GM18519 (cell line): ENCODE results near the gene DQX1.
"Not testable (repeated sequence)": the region's sequence is repeated elsewhere in the genome, so short reads cannot be mapped to it uniquely, and the experiment has no call there.

ENCODE experiments used
- ATAC-seq: cut with Tn5 transposase; IDR thresholded peaks from one replicate; pipeline ENCODE4 v1.9.1; 2021; ENCODE audit warnings: mild to moderate bottlenecking, moderate library complexity; ENCODE audit not compliant: unreplicated experiment, low FRiP score

DQX1 gene

GRCh38 chr2:74498500-74499266 lies 27.3 kb downstream of the DQX1 start:
- no peak for ATAC-seq

DNA sequence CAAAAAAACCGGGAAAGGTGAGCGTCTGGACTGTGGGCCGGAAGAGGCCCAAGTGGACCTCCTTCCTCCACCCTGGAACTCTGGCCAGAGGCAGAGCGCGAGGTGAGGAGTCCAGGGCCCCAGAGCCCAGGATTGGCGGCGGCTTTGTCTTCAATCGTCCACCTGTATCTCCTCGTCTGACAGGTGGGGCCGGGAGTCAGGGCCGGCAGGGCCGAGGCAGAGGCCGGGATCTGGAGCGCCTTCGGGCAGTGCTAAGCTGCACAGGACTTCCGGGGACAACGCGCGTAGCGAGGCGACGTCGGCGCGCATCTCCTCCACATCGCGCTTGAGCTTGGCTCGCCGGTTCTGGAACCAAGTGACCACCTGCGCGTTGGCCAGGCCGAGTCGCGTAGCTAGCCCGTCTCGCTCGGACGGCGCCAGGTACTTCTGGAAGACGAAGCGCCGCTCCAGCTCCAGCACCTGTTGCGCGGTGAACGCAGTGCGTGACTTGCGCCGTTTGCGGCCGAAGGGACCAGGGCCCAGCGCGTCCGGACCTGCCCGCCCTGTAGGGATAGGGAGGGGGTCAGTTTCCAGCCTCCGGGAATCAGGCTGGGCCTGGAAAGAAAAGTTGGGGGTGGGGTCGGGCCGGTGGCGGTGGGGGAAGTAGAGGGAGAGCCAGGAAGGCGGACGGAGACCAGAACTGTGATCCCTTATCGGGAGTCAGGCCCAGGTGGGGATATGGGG lies 28.1 kb downstream of the DQX1 start:
- no peak for ATAC-seq

GRCh38 chr2:74496997-74497776 lies 28.8 kb downstream of the DQX1 start:
- no peak for ATAC-seq

DNA sequence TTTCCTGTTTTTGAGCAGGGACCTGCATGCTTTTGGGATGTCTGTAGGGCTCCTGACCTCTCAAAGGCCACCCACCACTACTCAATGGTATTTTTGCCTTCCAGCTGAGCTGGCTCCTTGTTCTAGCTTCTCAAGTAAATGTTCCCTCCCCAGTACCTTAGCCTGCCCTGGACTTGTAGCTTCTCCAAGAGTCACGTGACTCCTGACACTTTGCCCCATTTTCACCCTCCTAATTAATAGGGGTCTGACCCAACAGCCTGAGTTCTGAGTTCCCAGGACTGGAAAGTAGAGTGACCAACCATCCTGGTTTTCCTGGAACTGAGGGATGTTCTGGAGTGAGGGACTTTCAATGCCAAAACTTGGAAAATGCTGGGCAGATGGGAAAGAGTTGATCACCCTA lies 30.6 kb downstream of the DQX1 start:
- no peak for ATAC-seq

DNA sequence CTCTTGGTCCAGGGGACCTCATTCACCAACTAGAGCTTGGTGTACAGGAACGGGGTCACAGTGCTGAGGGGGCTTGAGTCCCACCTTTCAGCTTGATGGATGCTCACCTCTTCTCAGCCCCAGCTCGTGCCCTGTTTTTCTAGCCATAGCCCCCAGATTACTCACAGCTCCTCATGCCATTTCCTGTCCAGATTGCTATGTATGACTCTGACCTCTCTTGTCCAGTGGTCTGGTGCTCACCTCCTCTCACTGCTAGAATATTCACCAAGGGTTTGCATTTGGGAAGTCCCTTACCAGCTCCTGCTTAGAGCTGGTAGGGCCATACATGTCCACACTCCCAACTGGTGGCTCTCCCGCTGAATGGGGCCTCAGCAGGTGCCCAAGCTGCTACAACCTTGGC lies 32.5 kb downstream of the DQX1 start:
- ATAC-seq: no peak

DNA sequence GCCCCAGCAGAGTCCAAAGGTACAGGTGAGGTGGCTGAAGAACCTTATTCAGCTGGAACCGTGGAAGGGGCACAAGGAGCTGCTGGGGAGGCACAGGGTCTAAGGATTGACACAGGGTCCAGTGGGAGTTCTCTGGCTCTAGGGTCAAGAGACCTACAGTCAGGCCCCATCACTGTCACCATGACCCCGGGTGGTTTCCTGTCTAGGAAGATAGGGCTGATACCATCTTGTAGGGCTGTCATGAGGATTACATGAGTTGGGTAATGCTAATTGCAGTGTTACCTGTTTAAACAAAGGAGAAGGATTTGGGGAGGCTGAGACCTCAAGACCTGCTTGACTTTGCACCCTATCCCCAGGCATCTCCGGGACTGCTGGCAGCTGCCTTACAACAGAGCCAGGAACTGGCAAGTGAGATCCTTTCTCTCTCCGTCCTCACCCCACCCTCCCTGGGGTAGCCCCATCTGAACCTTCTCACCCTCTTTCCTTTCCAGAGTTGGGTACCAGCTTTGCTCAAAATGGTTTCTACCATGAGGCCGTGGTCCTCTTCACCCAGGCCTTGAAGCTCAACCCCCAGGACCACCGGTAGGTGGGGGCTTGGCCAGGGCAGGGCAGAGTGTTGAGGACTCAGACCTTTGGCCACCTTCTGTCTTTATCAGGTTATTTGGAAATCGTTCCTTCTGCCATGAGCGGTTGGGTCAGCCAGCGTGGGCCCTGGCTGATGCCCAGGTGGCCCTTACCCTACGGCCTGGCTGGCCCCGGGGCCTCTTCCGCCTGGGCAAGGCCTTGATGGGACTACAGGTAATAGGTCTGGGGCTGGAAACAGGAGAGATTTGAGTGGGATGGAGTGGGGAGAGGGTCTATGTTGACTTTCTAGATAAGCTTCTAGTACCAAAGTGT lies 34.1 kb downstream of the DQX1 start:
- no peak for ATAC-seq

- no peak for ATAC-seq
These were observed 36.1 kb downstream of the DQX1 start for GRCh38 chr2:74489906-74490305.

DNA sequence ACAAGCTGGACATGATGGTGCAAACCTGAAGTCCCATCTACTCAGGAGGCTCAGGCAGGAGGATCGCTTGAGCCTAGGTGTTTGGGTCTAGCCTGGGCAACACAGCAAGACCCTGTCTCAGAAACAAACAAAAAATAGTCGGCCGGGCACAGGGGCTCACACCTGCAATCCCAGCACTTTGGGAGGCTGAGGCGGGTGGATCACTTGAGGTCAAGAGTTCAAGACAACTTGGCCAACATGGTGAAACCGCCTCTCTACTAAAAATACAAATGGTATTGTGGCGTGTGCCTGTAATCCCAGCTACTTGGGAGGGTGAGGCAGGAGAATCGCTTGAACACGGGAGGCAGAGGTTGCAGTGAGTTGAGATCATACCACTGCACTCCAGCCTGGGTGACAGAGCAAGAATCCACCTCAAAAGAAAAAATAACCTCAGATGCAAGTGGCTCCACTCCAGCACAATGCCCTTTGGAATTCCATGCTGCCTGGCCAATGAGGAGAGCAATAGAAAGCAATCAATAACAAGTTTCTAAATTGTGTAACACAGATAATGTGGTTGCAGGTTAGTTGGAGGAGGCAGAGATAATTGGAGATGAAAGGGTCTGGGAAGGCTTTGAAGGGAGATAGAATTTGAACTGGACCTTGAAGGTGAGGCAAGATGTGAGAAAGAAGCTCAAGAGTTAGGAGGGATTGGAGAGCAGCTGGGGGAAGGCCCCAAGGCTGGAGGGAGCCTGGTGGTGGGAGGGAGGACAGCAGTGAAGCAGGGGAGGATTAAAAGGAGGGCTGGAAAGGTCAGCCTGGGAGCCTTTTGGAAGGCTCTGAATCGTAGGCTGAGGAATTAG lies 37.2 kb downstream of the DQX1 start:
- ATAC-seq: no peak

DNA sequence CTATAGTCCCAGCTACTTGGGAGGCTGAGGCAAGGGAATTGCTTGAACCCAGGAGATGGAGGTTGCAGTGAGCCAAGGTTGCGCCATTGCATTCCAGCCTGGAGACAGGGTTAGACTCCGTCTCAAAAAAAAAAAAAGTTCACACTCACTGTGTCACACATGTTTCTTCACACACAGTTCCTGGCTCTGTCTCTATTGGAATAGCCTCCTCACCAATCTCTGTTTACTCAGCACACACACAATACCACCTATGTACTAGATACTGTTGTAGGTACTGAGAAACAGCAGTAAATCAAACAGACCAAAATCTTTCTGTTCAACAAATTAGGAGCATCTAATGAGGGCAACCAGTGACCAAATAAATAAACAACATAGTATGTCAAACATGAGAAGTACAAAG lies 39.9 kb downstream of the DQX1 start:
- ATAC-seq: no peak

GRCh38 chr2:74483675-74484164 lies 42.3 kb downstream of the DQX1 start:
- not testable (repeated sequence) for ATAC-seq

- peak; percentile 67 for ATAC-seq
These were observed 43.0 kb downstream of the DQX1 start, which contains the start of the genes CCDC142 and TTC31 for GRCh38 chr2:74482801-74483674. TSS of gene CCDC142 (minus strand) at chr2:74482998. CDS start at chr2:74482837, 161 bp downstream. TSS of gene TTC31 (plus strand) at chr2:74483081. CDS start at chr2:74483096, 15 bp downstream.

DNA sequence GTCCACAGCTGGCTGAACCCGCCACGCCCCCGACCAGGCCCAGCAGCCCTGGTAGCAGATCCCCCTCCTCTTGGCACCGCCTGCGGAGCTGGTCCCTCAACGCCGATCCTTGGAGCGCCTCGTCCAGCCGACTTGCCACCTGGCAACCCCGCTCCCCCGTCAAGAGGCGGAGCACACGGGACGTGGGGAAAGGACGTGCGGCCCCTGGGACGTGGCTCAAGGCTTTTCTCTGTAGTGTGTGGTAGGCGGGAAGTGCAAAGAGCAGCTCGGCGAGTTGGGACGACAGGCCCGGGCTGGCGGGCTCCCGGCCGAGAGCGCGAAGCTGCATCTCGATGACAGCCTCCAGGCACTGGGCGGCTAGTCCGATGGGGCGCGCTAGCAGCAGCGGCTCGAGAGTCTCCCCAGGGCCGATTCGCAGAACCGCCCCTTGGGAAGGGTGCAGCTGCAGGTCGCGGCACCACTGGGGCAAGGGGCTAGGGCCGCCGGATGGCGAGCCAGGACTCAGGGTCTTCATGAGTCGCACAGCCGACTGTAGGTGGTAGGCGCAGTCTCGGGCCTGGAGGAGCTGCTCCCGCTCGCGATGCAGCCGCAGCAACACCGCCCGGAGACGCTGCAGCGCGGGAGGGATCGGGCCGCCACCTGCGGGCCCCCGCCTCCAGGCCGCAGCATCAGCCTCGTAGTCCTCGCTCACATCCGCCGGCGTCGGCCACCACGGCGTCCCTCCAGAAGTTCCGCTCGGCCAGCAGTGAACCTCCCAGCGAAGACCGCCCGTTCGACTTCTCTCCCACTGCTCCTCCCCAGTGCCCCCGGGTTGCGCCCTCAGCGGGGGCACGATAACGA lies 43.9 kb downstream of the DQX1 start:
- ATAC-seq: peak; percentile 34

- no peak for ATAC-seq
These were observed 44.6 kb downstream of the DQX1 start for GRCh38 chr2:74481431-74481830.

DNA sequence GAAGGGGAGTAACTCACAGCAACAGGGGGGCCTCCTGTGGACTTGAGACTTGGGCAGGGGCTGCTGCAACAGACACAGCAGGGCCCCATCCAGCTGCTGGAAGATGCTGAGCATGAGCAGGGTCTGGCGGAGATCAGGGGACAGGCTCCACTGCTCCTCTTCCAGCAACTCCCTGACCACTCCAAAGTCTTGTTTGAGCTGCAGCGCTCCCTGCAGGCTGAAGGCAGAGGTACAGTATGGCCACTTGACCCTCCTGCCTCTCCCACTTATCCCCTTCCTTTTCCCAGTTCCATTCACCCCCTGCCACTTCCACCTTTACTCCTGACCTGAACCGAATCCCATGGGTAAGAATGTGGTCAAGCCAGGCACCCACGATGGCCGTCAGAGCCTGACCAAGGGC lies 51.1 kb downstream of the DQX1 start:
- no peak for ATAC-seq

- ATAC-seq: no peak
These were observed 51.5 kb downstream of the DQX1 start for GRCh38 chr2:74474481-74474880.

- no peak for ATAC-seq
These were observed 53.1 kb downstream of the DQX1 start for GRCh38 chr2:74472945-74473258.
